Measurements from ENCODE around the gene ARL4D.

- no peak for TF ChIP-seq CTCF (IDR thresholded peaks at IDR 0.05; ENCODE audit: poor library complexity)
- no peak for TF ChIP-seq EZH2 (IDR thresholded peaks at IDR 0.05; ENCODE audit: borderline replicate concordance)
These were observed 37.9 kb upstream of the ARL4D start for GRCh38 chr17:43360739-43361505.
